SHP77 (cell line): ENCODE data around the gene HMGB2.

Experiments
- DNase-seq, 2 experiments: peaks; one replicate each; lab custom pipeline; 2025; lab: John Stamatoyannopoulos, UW

Gene HMGB2

DNA sequence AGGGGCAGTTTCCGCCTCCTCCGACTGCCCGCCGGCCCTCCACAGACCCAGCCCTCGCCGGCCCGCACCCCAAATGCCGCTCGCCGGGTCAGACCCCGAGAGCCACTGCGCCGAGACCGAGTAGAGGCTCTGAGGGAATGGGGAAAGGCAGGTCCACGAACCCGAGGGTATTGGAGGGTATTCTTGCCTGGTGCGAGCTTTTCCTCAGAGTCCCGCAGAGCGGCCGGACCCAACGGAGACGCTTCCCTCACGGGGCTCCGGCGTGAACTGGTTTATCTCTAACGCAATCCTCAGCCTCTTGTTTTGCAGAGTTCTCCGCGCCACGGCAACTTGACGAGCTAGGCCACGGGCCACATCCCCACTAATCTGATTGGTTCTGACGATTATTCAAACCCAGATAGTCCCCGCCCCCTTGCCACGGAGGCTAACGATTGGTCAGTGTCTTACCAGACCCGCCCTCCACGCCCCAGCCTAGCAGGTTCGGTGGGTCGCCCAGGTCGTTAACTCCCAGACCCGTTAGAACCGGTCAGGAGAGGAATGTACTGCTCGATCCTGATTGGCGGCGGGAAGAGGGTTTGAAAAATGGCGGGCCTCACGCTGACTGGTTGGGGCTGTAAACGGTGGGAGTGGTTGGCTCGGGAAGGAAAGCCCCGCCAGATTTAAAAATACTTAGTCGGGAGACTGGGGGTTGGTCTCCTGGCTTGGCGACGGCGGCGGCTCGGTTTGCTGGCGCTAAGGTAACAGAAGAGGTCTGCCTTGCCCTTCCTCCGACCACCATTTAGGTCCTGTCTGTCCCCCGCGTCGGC lies at the start of gene HMGB2:
HMGB2 (minus strand) TSS at position 274 of the 806 bp plus-strand sequence. CDS start 709 bp downstream, outside the sequence.
- DNase-seq, result peak; percentile 93 to 95

DNA sequence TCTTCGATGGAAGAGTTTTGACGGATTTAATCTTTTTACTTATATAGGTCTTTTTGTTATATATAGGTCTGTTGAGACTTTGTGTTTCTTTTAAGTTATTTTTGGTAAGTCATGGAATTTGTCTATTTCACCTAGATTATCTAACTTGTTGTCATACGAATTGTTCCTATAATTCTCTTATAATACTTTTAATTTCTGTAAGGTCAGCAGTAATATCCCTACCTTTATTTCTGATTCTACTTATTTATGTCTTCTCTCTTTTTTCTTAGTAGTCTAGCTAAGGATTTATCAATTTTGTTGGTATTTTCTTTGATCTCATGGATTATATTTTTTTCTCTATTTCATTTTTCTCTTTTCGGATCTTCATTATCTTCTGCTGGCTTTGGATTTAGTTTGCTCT lies 48.2 kb upstream of the HMGB2 start:
- no peak for DNase-seq

DNA sequence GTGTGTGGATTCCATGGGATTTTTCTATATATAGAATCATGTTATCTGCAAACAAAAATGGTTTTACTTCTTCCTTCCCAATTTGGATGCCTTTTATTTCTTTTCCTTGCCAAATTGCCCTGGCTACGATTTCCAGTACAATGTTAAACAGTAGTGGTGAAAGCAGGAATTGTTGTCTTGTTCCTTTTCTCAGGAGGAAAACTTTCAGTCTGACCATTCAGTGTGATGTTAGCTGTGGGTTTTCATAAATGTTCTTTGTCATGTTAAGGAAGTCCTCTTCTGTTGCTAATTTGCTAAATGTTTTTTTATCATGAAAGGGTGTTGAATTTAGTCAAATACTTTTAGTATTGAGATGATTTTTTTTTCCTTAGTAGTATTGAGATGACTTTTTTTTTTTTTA lies 47.5 kb upstream of the HMGB2 start:
- no peak for DNase-seq

DNA sequence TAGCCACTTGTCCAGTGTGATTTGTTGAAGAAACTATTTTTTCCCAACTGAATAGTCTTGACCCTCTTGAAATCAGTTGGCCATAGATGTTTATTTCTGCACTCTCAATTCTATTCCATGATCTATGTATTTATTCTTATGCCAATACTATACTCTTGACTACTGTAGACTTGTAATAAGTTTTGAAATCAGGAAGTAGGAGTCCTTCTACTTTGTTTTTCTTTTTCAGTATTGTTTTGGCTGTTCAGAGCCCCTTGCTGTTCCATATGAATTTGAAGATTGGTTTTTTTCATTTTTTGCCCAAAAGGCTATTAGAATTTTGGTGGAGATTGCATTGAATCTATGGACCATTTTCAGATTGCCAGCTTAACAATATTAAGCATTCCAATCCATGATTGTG lies 46.8 kb upstream of the HMGB2 start:
- DNase-seq, result no peak

DNA sequence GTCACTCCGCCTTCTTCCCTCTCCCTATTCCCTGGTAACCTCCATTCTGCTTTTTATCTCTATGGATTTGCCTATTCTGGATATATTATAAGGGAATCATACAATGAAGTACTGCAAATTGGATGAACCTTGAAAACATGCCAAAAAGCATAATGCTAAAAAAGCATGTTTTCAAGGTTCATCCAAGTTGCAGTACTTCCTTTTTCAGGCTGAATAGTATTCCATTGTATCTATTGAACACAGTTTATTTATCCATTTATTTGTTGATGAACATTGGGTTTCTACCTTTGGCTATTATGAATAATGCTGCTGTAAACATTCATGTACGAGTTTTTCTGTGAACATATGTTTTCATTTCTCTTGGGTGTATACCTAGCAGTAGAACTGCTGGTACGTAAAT lies 45.8 kb upstream of the HMGB2 start:
- no peak for DNase-seq

DNA sequence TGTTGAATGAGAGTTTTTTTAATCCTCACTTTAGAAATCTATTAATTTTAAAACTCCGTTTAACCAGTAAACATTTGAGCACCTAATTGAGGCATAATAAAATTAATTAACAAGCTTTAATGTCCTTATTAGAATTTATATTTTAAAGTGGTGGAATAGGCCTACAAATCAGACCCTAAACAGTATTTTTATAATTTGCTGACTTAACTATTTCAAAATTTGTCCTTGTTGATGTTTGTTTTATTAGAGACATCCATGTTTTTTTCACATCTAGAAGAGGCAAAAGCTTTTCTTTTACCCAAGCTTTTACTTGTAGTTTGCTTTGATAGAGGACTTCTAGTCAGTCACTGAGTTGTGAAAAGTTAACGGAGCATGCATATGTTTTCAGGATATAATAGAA lies 40.4 kb upstream of the HMGB2 start:
- DNase-seq, result no peak

DNA sequence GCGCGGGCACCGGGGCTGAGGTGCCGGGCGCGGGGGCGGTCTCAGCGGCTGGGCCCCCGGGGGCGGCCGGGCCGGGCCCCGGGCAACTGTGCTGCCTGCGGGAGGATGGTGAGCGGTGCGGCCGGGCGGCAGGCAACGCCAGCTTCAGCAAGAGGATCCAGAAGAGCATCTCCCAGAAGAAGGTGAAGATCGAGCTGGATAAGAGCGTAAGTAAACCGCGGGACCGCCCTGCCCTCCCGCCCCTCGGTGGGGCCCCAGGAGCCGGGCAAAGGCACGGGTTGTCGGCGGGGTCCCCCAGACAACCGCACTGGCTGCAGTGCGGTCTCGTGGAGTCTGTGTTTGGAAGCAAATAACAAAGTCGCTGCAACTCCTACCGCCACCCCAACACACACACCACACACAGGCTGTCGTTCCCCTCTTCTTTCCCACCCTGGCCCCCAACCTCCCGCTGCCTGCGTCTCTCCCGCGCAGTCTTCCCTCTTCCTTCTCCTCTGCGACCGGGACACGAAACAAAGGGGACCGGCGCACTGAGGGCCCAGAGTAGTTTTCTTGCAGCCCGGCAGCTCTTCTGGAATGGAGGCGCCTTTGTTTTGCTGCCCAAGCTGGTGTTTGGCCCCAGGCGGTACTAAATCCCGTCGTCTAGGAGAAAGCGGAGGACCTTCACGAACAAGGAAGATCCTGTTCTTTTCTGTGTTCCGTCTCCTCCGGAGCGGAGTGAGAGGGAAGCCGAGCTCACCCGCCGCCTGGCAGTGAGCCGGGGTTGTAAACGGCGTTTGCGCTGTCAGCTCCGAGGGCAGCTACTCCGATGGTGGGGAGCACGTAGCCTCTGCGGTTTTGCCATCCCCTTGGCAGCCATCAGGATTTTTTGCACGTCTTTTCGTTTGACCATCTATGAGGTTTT lies 37.4 kb upstream of the HMGB2 start:
- DNase-seq, result peak; percentile 35 to 38

DNA sequence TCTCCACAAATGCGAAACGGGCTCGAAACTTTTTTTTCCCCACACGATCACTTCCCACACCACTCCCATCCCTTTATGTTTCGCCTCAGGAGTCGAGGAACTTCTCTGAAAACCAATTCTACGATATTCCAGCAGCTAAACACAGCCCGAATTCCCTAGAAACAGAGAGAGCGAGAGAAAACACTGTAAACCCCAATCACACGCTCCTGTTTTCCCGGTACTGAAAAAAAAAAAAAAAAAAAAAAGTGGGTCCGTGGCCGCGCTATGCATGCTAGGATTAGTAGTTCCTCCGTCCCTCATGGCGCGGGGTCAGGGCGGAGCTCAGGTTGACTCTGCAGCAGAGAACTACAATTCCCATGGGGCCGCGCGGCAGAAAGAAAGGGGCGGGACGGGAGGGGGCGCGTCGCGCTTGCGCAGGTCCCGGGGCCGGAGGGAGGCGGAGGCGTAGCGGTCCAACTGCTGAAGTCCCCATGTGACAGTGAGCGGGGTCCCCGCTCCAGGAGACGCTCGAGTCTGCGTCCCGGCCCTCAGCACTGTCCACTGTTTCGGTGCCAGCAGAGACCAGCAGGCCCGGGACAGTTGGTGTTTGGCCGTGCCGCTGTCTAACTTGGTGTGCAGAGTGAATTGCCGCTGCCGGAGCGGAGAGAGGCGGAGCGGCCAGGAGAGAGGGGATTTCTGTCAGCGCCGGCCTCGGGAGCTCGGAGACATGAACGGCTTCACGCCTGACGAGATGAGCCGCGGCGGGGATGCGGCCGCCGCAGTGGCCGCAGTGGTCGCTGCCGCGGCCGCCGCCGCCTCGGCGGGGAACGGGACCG lies 36.5 kb upstream of the HMGB2 start, which contains the start of gene SAP30:
SAP30 (plus strand) TSS at position 478 of the 815 bp plus-strand sequence; CDS start at position 707, 229 bp downstream.
- peak; percentile 88 to 90 for DNase-seq

DNA sequence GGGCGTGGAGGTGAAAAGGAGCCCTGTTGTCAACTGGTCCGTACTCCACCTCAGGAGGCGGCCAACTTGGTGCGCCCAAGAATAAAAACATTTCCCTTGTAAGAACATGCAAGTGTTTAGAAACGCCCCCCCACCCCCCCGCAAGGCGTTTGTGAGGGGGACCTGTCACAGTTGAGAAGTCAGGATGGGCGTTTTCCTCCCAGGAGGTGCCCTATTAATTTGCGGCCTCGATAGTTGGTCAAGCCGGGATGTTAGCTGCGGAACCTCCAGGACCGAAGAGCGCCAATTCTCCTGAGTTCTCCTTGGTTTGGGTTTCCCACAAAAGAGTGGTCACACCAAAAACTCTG lies 35.9 kb upstream of the HMGB2 start:
- DNase-seq, result no peak

DNA sequence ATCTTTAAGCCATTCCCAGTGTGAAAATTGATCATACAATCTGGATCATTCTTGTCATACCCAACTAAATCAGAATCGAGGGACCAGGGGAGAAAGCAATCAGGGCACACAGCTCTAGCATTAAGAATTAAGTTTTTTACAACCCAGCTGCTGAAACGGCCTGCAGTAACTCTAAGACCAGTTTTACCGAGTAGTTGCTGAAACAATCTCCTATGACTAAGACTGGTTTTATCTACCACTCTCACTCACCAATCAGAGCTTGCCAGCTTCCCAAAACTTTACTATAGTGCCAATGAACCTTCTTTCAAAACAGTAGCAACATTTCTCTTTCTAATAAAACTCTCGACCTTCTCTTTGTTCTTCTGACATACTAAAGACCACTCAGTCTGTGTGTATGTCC lies 33.8 kb upstream of the HMGB2 start:
- DNase-seq, result no peak

DNA sequence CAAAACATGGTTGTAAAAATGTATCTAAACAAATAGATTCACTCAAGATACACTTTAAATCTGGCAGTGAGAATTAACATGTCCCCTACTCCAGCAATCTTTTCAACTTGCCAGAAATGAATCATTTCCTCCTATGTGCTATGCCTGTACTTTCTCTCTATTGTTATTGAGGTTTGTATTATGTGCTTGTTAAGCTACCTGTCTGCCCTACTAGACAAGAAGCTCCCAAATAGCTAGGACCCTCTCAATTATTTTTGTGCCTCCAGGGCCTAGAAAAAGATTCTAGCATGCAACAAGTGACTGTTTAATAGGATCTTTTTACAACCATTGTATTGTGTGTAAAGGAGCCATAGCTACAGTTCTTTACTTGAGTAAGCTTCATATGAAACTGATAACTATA lies 33.1 kb upstream of the HMGB2 start:
- DNase-seq, result no peak

DNA sequence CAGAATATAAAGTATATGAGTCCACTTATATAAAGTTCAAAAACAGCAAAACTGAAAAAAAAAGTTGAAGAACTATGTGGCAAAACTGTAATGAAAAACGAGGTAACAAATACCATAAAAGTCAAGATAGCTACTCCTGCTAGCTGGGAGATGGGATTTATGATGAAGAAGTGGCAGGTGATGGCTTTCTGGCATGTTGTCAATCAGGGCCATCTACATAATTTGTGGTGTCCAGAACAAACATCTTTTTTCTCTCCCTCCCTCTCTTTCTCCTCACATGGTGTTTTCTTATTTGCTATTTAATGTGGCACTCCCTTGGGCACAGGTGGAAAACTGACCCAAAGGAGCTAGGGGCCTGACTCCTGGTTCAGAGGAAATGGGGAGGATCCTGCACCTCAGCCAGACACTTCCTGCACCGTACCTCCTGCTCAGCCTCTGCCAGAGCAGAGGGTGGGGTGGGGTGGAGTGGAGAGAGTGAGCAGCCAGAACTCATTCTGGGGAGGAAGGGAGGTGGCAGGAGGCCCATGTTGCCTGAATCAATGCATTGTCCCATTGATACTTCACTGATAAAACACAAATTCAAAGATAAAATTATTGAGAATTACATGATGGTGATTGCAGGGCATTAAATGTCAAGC lies 31.3 kb upstream of the HMGB2 start:
- DNase-seq, result no peak

DNA sequence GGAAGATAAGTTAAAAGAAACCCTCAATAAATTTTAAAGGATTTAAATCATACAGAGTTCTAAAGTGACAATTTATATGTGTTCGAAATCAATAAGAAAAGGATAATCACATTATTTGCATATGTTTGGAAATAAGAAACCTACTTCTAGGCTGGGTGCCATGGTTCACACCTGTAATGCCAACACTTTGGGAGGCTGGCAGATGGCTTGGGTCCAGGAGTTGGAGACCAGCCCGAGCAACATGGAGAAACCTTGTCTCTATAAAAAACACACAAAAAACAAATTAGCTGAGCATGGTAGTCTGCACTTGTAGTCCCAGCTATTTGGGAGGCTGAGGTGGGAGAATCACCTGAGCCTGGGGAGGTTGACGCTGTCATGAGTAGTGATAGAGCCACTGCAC lies 28.5 kb upstream of the HMGB2 start:
- DNase-seq, result no peak

DNA sequence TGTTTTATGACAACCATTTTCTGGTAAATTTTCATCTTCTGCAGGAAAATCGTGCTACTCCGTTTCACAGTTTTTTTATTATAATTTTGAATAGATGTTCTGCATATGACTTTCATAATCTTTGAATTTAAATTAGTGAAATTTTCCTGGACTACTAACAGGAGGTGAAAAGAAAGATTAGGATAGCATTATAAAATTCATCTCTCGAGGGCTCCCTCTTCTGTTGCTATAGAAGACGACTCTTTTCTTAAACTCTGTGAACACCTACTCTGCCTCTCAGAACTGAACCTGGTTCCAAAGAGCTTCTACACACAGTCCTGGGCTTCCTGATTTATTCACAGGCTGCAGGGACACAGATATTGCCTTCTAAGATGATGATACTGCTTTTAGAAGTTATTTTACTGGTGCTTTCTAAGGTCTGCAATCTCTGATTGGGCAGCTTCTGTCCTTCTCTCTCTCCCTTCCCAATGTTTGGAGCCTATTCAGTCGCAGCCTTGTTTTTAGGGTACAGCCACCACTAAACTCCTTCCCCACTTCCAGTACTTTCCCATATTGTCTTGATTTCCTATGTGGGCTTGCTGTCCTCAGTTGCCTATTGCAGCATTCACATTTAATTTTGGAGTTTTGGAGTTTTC lies 26.5 kb upstream of the HMGB2 start:
- no peak for DNase-seq

DNA sequence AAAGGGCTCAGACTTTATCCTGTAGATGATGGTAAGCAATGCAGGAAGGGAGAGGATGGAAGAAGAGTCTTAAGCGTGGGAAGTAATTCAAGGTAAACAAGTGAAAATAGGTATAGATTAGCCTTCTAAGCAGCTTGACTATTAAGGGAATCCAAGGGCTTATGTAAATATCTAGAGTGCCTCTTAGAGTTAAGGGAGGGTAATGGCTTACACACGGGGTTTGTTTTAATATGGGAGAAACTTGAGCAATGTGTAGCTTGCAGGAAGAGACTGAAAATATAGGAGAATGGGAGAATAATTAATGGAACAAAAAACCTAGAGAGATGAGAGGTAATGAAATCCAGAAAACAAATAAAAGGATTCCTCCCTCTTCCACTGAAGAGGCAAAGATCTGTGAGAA lies 23.8 kb upstream of the HMGB2 start:
- no peak for DNase-seq

DNA sequence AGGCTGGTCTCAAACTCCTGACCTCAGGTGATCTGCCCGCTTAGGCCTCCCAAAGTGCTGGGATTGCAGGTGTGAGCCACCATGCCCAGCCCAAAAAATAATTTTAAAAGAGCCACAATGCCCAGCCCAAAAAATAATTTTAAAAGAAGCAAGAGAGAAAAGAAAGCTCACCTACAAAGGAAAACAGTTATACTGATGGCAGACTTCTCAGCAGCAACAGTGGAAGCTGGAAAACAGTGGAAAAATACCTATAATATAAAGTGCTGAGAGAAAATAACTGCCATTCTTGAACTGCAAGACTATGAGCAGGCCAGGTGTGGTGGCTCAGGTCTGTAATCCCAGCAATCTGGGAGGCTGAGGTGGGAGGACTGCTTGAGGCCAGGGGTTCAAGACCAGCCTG lies 13.3 kb upstream of the HMGB2 start:
- no peak for DNase-seq

DNA sequence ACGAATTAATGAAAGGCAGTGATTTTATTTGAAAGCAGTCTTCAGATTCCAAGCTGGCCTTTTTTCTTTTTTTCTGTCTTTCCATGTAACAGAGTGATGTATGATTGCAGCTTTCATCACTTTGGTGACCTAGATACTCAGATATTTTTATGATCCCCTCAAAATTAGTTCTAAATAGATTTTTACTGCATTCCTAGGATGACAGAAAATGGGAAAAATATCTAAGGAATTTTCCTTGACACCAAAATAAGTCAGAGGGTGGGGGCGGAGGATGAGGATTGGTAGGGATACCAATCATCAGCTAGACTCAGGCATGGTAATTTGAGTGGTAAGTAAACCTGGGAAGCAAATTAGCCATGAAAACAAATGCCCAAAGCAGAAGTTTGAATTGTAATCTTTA lies 11.9 kb upstream of the HMGB2 start:
- no peak for DNase-seq

DNA sequence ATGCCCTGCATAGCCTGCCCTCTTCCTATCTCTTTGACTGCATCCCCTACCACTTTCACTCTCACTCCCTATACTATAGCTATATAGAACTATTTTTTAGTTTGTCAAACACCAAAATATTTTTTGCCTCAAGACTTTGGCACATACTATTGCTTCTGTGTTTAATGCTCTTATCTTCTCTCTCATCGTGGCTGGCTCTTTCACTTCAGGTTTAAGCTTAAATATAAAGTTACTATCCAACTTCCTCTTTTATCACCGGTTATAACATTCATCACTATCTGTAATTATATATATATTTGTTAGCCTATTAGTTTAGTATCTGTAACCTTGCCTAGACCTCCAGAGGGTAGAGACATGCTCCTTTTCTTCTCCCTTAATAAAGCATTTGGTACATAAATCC lies 11.5 kb upstream of the HMGB2 start:
- DNase-seq, result no peak

DNA sequence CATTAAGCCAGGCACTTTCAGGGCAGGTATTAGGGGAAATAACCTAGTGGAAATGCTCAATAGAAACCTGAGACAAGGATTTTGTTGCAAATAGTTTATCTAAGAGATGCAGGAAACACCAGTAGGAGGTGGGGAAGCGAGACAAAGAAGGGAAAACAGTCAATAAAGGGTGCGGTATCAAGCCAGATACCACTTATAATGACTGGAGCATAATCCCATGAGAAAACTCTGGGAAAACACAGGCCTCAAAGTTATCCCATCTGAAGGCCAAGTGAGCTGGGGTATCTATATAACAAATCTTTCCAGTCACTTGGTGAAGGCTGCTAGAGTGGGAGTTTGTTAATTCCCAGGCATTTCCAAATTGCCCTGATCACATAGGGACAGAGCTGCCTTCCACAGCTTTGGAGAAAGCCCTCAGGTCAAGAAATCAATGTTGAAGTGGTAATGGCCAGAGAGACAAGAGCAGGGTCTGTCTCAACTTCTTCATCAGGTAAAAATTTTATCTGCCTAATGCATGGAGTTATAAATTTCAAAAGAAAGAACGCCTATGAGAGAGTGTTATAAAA lies 9.8 kb upstream of the HMGB2 start:
- DNase-seq, result no peak

DNA sequence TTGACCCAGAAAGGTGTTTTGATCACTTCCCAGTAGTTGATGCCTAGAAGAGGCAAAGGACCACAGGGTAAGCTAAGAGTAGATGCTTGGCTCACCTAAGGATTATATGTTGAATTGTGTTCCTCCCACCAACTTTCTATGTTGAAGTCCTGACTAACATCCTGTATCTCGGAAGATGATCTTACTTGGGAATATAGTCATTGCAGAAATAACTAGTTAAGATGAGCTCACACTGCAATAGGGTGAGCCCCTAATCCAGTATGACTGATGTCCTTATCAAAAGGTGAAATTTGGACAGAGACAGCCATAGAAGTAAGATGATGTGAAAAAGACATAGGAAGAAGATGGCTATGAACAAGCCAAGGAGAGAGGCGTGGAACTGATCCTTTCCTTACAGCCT lies 3.3 kb upstream of the HMGB2 start:
- DNase-seq, result no peak
